Fibroblast of lung (primary cell): Measurements from ENCODE around the gene HDAC4. TPM values are rescaled to one million over a fixed set of nuclear protein-coding genes. Genes with fewer than 3 reads are reported as not detected.

ENCODE experiments used
- DNase-seq, 2 donors: peaks; one replicate each; pipeline versions ENCODE4 v3.0.0 to v3.0.0-alpha.2; 2010; ENCODE audit warnings: low read depth in 2 of 2
- H2AFZ ChIP-seq: 2 replicates; pipeline ENCODE4 v1.5.1; 2012; ENCODE audit warnings: low read length, control low read depth, inconsistent platforms
- H3K27ac ChIP-seq: 2 replicates; pipeline ENCODE4 v1.5.1; 2011; ENCODE audit warnings: low read length, control low read depth; ENCODE audit not compliant: insufficient read depth
- H3K27me3 ChIP-seq: 2 replicates; pipeline ENCODE4 v1.5.1; 2011; ENCODE audit warnings: mild to moderate bottlenecking, low read length; ENCODE audit not compliant: control insufficient read depth, insufficient read depth
- H3K36me3 ChIP-seq: 2 replicates; pipeline ENCODE4 v1.5.1; 2011; ENCODE audit warnings: low read length; ENCODE audit not compliant: control insufficient read depth, insufficient read depth
- H3K4me1 ChIP-seq: 2 replicates; pipeline ENCODE4 v1.5.1; 2011; ENCODE audit warnings: low read length; ENCODE audit not compliant: control insufficient read depth, insufficient read depth; ENCODE audit errors: extremely low read depth
- H3K4me2 ChIP-seq: 2 replicates; pipeline ENCODE4 v1.5.1; 2011; ENCODE audit warnings: low read length, control low read depth; ENCODE audit not compliant: insufficient read depth; ENCODE audit errors: extremely low read depth
- H3K4me3 ChIP-seq, 4 experiments: fragments of 200-600 bp in 1 of 4; sonication (generic) in 1 of 4; replicated peaks in 1 of 4; 2 replicates each; pipeline ENCODE4 v1.5.1; 2011 to 2016; ENCODE audit warnings: low read length in 4 of 4, low read depth in 3 of 4, mild to moderate bottlenecking in 3 of 4, control low read depth in 2 of 4, inconsistent platforms in 1 of 4, mixed read lengths in 1 of 4; ENCODE audit not compliant: insufficient read depth in 1 of 4; ENCODE audit errors: control extremely low read depth in 1 of 4
- H3K79me2 ChIP-seq: 2 replicates; pipeline ENCODE4 v1.5.1; 2012; ENCODE audit warnings: mild to moderate bottlenecking, low read length, inconsistent platforms; ENCODE audit not compliant: control insufficient read depth, insufficient read depth
- H3K9ac ChIP-seq: 2 replicates; pipeline ENCODE4 v1.5.1; 2011; ENCODE audit warnings: mild to moderate bottlenecking, low read length, control low read depth; ENCODE audit not compliant: insufficient read depth
- H3K9me3 ChIP-seq: 2 replicates; pipeline ENCODE4 v1.5.1; 2012; ENCODE audit warnings: low read depth, low read length; ENCODE audit not compliant: control insufficient read depth, insufficient read depth
- H4K20me1 ChIP-seq: 2 replicates; pipeline ENCODE4 v1.5.1; 2011; ENCODE audit warnings: low read length; ENCODE audit not compliant: control insufficient read depth, insufficient read depth; ENCODE audit errors: extremely low read depth
- CTCF ChIP-seq, 2 donors: IDR thresholded peaks in 1 of 2; conservative IDR thresholded peaks in 1 of 2; 1 replicate in 1 of 2; 2 replicates in 1 of 2; pipeline ENCODE4 v1.5.1; 2011 to 2012; ENCODE audit warnings: low read length in 2 of 2, control low read depth in 1 of 2, inconsistent platforms in 1 of 2, low read depth in 1 of 2, mild to moderate bottlenecking in 1 of 2
- EZH2 ChIP-seq: IDR thresholded peaks from 2 replicates; pipeline ENCODE4 v1.5.1; 2012; ENCODE audit warnings: low read length, control low read depth, mild to moderate bottlenecking; ENCODE audit errors: missing control alignments
- polyA plus RNA-seq, 2 donors: library from polyadenylated mRNA; depleted of rRNA in 1 of 2; stranded (reverse) in 1 of 2; unstranded in 1 of 2; fragments of >200 nt; gene quantifications; 2 replicates each; pipeline ENCODE4 v1.2.1, GENCODE V29; 2011 to 2012; ENCODE audit warnings: missing spikeins in 1 of 2
- total RNA-seq: library from RNA; depleted of rRNA; stranded (reverse); fragments of >200 nt; gene quantifications from 2 replicates; pipeline ENCODE4 v1.2.1, GENCODE V29; 2014

The HDAC4 gene
- total and polyA plus RNA-seq, 2 donors (not counting 1 experiment from before 2014, with no cell fraction given), result 7.4 to 19.8 TPM

- H3K4me3 ChIP-seq, result no peak overlapping the region
- H3K79me2 ChIP-seq, result peaks cover 4% of the 10 kb centered on the region
- H3K4me2 ChIP-seq, result no peak overlapping the region
- no peak for DNase-seq
- peaks cover 2% of the 10 kb centered on the region for H3K4me1 ChIP-seq
- no peak overlapping the region for H3K9ac ChIP-seq
- no peak overlapping the region for H2AFZ ChIP-seq
- TF ChIP-seq EZH2, result no peak
- TF ChIP-seq CTCF (conservative IDR thresholded peaks at IDR 0.05 in 1 of 2, IDR thresholded peaks at IDR 0.05 in 1 of 2; ENCODE audit: low read depth in 1 of 2, low read length in 2 of 2), result no peak
- H3K27ac ChIP-seq, result no peak overlapping the region
- no peaks in the 10 kb centered on the region for H3K36me3 ChIP-seq
- no peaks in the 10 kb centered on the region for H4K20me1 ChIP-seq
- H3K27me3 ChIP-seq, result no peaks in the 10 kb centered on the region
- H3K9me3 ChIP-seq, result no peaks in the 10 kb centered on the region
Measured at GRCh38 chr2:239292531-239292930, 108.3 kb downstream of the HDAC4 start.

GRCh38 chr2:239291475-239292350 lies 109.1 kb downstream of the HDAC4 start:
- peaks cover 4% of the 10 kb centered on the region for H3K79me2 ChIP-seq
- no peaks in the 10 kb centered on the region for H3K36me3 ChIP-seq
- H3K4me1 ChIP-seq, result peaks cover 2% of the 10 kb centered on the region
- H3K27me3 ChIP-seq, result no peaks in the 10 kb centered on the region
- H3K9me3 ChIP-seq, result no peaks in the 10 kb centered on the region
- DNase-seq, result no peak
- no peak overlapping the region for H2AFZ ChIP-seq
- H3K4me2 ChIP-seq, result no peak overlapping the region
- H4K20me1 ChIP-seq, result no peaks in the 10 kb centered on the region
- H3K27ac ChIP-seq, result no peak overlapping the region
- no peak overlapping the region for H3K9ac ChIP-seq
- no peak for TF ChIP-seq CTCF (conservative IDR thresholded peaks at IDR 0.05 in 1 of 2, IDR thresholded peaks at IDR 0.05 in 1 of 2; ENCODE audit: low read depth in 1 of 2, low read length in 2 of 2)
- no peak for TF ChIP-seq EZH2
- H3K4me3 ChIP-seq, result no peak overlapping the region

GRCh38 chr2:239290618-239291474 lies 110.0 kb downstream of the HDAC4 start:
- Histone ChIP-seq H2AFZ (no peak overlapping the region), H3K9ac (no peak overlapping the region), H3K36me3 (no peaks in the 10 kb centered on the region), H3K4me1 (peaks cover 2% of the 10 kb centered on the region), H3K27me3 (no peaks in the 10 kb centered on the region), H4K20me1 (no peaks in the 10 kb centered on the region), H3K27ac (no peak overlapping the region), H3K9me3 (no peaks in the 10 kb centered on the region), H3K4me2 (peak overlapping the region; percentile 8), H3K4me3 (no peak overlapping the region), H3K79me2 (peaks cover 4% of the 10 kb centered on the region)
- TF ChIP-seq CTCF (conservative IDR thresholded peaks at IDR 0.05 in 1 of 2, IDR thresholded peaks at IDR 0.05 in 1 of 2; ENCODE audit: low read depth in 1 of 2, low read length in 2 of 2) (no peak), EZH2 (no peak)
- DNase-seq, result peak in 1 of 2 donors; percentile 85
